GM23338 (cell line): ENCODE measurements around the gene BABAM1.

Experiments
- EZH2 ChIP-seq: fragments of 200-600 bp; sonication (generic); IDR thresholded peaks from one replicate; pipeline ENCODE4 v1.8.0; 2017; ENCODE audit warnings: antibody characterized with exemption, mild to moderate bottlenecking, low read depth; ENCODE audit not compliant: unreplicated experiment
- EZH2phosphoT487 ChIP-seq: fragments of 200-600 bp; sonication (generic); IDR thresholded peaks from one replicate; pipeline ENCODE4 v1.8.1; 2018; ENCODE audit warnings: antibody characterized with exemption; ENCODE audit not compliant: unreplicated experiment
- POLR2AphosphoS5 ChIP-seq: IDR thresholded peaks from 2 replicates; pipeline ENCODE4 v1.6.1; 2016; ENCODE audit warnings: antibody characterized with exemption, low read depth
- TF ChIP-seq, protein P1 (sequence below), 2 experiments: fragments of 200-600 bp in 1 of 2; sonication (generic) in 1 of 2; conservative IDR thresholded peaks; 2 replicates each; pipeline versions ENCODE4 v1.5.1 to v1.6.1; 2016 to 2017; ENCODE audit warnings: antibody characterized with exemption in 2 of 2, low read depth in 2 of 2, mild to moderate bottlenecking in 2 of 2, moderate library complexity in 1 of 2

DNA sequence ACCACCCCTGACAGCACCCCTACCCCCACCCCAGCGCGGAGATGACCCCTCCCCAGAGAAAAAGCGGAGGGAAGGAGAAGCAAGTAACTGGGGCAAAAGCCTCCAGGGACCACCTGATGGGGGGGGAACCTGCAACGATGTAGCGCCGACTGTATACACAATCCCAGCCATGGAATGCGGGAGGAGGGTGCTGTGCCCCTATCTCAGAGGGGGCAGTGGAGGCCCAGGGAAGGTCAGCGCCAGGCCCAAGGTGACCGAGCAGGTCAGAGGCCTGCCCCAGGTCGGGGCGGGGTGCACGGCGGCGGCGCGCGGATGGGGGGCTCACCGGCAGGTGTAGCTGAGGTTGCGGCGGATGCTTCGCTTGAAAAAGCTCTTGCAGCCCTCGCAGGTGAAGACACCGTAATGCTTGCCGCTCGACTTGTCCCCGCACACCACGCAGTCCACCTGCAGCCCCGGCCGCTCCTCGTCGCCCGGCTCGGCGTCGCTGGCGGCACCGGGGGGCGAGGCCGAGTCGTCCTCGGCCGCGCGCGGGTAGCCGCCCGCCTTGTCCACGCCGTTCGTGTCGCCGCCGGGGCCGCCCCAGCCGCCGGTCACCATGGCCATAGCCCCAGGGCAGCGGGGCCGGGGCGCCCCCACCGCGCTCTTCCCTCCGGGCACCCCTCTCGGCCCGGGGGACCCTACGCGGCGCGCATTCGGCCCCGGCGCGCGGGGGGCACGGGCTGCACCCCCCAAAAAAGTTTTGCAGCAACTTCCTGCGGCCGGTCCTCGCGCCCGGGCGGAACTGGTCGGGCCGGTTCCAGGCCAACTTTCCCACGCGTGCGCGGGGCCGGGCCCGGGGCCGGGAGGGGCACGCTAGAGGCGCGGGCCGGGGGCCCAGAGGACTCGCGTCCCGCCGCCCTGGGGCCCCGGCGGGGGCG is 22.4 kb upstream of the BABAM1 start:
- TF ChIP-seq EZH2 (no peak), EZH2phosphoT487 (no peak), POLR2AphosphoS5 (peak; percentile 24; the same call in 1 of the 2 replicates)
- TF ChIP-seq, protein P1, sequence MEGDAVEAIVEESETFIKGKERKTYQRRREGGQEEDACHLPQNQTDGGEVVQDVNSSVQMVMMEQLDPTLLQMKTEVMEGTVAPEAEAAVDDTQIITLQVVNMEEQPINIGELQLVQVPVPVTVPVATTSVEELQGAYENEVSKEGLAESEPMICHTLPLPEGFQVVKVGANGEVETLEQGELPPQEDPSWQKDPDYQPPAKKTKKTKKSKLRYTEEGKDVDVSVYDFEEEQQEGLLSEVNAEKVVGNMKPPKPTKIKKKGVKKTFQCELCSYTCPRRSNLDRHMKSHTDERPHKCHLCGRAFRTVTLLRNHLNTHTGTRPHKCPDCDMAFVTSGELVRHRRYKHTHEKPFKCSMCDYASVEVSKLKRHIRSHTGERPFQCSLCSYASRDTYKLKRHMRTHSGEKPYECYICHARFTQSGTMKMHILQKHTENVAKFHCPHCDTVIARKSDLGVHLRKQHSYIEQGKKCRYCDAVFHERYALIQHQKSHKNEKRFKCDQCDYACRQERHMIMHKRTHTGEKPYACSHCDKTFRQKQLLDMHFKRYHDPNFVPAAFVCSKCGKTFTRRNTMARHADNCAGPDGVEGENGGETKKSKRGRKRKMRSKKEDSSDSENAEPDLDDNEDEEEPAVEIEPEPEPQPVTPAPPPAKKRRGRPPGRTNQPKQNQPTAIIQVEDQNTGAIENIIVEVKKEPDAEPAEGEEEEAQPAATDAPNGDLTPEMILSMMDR (conservative IDR thresholded peaks at IDR 0.05; ENCODE audit: low read depth in 2 of 2) = no peak
